ENCODE data around the gene NKPD1.

- TF ChIP-seq CTCF (IDR thresholded peaks at IDR 0.05; ENCODE audit: low read depth, low read length) = no peak
- TF ChIP-seq POLR2A (IDR thresholded peaks at IDR 0.05; ENCODE audit: extremely low read depth, insufficient read length) = no peak
These were observed 8.1 kb upstream of the NKPD1 start for GRCh38 chr19:45168767-45169351.

Data from NB4 (cell line).